Stimulated activated naive B cell treated with anti-CD40 and anti-IgM and Interleukin-4, amounts not matched to agents 10 μg/mL and 1 μg/mL and 100 μg/mL, for 72 hours (primary cell): ENCODE data around the gene USB1.
"Not testable (repeated sequence)": the region's sequence is repeated elsewhere in the genome, so short reads cannot be mapped to it uniquely, and the experiment has no call there.

ENCODE experiments used
- ATAC-seq, 2 donors: fragments of 150-1000 bp; cut with Tn5 transposase; replicated peaks; 2 replicates each; pipeline ENCODE4 v1.10.0; 2021; ENCODE audit warnings: moderate library complexity in 1 of 2
- DNase-seq: peaks from one replicate; pipeline ENCODE4 v3.0.0; 2021
- H3K27ac Mint-ChIP-seq: one replicate; pipeline ENCODE4 v1.8.0; 2022; ENCODE audit warnings: mild to moderate bottlenecking, mixed read lengths
- H3K27me3 Mint-ChIP-seq, 2 donors: one replicate each; pipeline ENCODE4 v1.8.0; 2022; ENCODE audit warnings: mixed read lengths in 2 of 2
- H3K36me3 Mint-ChIP-seq, 2 donors: one replicate each; pipeline ENCODE4 v1.8.0; 2022; ENCODE audit warnings: mixed read lengths in 2 of 2, mild to moderate bottlenecking in 1 of 2
- H3K4me1 Mint-ChIP-seq, 2 donors: one replicate each; pipeline ENCODE4 v1.8.0; 2022; ENCODE audit warnings: mixed read lengths in 2 of 2, mild to moderate bottlenecking in 1 of 2
- H3K4me3 Mint-ChIP-seq, 2 donors: one replicate each; pipeline ENCODE4 v1.8.0; 2022; ENCODE audit warnings: mild to moderate bottlenecking in 2 of 2, mixed read lengths in 2 of 2, moderate library complexity in 1 of 2
- H3K9me3 Mint-ChIP-seq, 2 donors: one replicate each; pipeline ENCODE4 v1.8.0; 2022; ENCODE audit warnings: mixed read lengths in 2 of 2, mild to moderate bottlenecking in 1 of 2

Gene USB1

GRCh38 chr16:57962046-57962445 lies 39.2 kb upstream of the USB1 start:
- DNase-seq = no peak

DNA sequence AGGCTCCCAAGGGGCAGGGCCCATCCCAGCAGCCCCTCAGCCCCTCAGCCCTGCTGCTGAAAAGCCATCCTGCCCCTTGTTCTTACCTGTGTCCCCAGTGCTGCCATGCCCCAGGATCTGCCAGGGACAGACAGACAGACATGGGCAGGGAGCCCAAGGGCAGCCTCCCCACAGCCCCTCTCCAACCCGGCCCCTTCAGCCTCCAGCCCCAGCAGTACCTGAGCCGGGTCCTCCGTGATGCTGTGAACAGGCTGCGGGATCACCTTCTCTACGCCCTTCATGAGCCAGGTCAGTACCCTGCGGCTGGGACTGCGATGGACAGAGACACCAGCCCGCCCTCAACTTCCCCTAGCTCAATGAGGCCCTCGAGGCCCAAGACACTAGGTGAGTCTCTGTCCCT lies 38.5 kb upstream of the USB1 start:
- ATAC-seq (no peak), DNase-seq (no peak)
- Mint-ChIP-seq H3K27ac (no peak overlapping the region), H3K9me3 (no peaks in the 10 kb centered on the region), H3K4me1 (no peaks in the 10 kb centered on the region), H3K36me3 (no peaks in the 10 kb centered on the region), H3K27me3 (peaks cover 26 to 27% of the 10 kb centered on the region in 2 donors), H3K4me3 (no peak overlapping the region)

More at GRCh38 chr16:57962046-57962445, 39.2 kb upstream of the USB1 start:
- no peak for ATAC-seq
- no peaks in the 10 kb centered on the region for H3K4me1 Mint-ChIP-seq
- no peak overlapping the region for H3K4me3 Mint-ChIP-seq
- H3K36me3 Mint-ChIP-seq = no peaks in the 10 kb centered on the region
- peak overlapping the region; percentile 20 for H3K27ac Mint-ChIP-seq
- H3K27me3 Mint-ChIP-seq = peaks cover 26 to 27% of the 10 kb centered on the region in 2 donors
- H3K9me3 Mint-ChIP-seq = no peaks in the 10 kb centered on the region

DNA sequence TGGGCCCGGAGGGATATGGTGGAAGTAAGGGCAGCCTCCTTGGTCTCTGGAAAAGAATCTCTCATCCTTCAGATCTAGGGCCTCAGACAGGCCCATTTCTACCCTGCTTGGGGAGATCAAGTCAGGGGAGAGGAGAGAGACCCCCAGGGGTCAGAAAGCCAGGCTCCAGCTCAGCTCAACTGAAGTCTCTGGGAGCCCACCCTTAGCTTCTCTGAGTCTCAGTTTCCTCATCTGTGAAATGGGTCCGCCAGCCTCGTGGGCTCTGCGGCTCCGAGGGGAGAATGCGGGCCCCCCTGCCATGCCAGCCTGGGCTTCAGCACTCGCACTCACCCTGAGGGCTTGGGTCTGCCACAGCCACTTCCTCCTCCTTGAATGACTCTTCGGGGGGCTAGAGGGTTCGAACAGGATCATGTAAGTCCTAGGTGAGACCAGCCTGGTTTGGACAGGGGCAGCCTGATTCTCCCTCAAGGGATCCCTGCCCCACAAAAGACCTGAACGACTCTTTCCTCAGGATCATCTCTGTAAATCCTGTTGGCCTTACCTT lies 37.0 kb upstream of the USB1 start:
- Mint-ChIP-seq H3K4me1 (no peaks in the 10 kb centered on the region), H3K9me3 (no peaks in the 10 kb centered on the region), H3K27ac (no peak overlapping the region), H3K36me3 (no peaks in the 10 kb centered on the region), H3K4me3 (no peak overlapping the region), H3K27me3 (peaks cover 22 to 23% of the 10 kb centered on the region in 2 donors)
- DNase-seq = no peak
- no peak for ATAC-seq

GRCh38 chr16:57966204-57966771 lies 34.9 kb upstream of the USB1 start:
- H3K27me3 Mint-ChIP-seq = peaks cover 24 to 26% of the 10 kb centered on the region in 2 donors
- DNase-seq (no peak), ATAC-seq (no peak)
- H3K27ac Mint-ChIP-seq = no peak overlapping the region
- no peaks in the 10 kb centered on the region for H3K36me3 Mint-ChIP-seq
- no peak overlapping the region for H3K4me3 Mint-ChIP-seq
- no peaks in the 10 kb centered on the region for H3K4me1 Mint-ChIP-seq
- H3K9me3 Mint-ChIP-seq = no peaks in the 10 kb centered on the region

DNA sequence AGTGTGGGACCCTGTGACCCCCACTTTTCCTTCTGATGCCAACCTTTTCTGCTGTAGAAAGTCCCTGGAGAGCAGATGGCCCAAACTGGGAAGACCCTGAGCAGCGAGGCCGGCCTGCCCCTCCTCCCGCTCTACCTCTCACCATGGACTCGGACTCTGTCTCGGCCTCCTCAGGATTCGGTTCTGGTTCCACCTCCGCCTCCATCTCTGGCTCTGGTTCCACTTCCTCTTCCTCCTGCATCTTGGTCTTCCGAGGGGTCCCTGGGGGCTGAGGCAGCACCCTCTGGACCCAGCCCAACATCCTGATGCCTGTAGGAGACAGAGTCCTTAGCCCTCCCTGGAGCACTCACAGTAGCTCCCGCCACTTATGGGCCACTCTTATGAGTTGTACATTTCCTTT lies 34.2 kb upstream of the USB1 start:
- H3K36me3 Mint-ChIP-seq = no peaks in the 10 kb centered on the region
- H3K4me3 Mint-ChIP-seq = no peak overlapping the region
- ATAC-seq = no peak
- DNase-seq = no peak
- peaks cover 23 to 29% of the 10 kb centered on the region in 2 donors for H3K27me3 Mint-ChIP-seq
- no peaks in the 10 kb centered on the region for H3K4me1 Mint-ChIP-seq
- H3K27ac Mint-ChIP-seq = no peak overlapping the region
- no peaks in the 10 kb centered on the region for H3K9me3 Mint-ChIP-seq

- DNase-seq (no peak), ATAC-seq (no peak)
- Mint-ChIP-seq H3K9me3 (no peaks in the 10 kb centered on the region), H3K27me3 (peaks cover 20 to 35% of the 10 kb centered on the region in 2 donors), H3K4me1 (no peaks in the 10 kb centered on the region), H3K4me3 (no peak overlapping the region), H3K27ac (no peak overlapping the region), H3K36me3 (no peaks in the 10 kb centered on the region)
Observed at GRCh38 chr16:57967916-57968315, 33.3 kb upstream of the USB1 start.

- DNase-seq = no peak
- Mint-ChIP-seq H3K27me3 (peaks cover 16 to 30% of the 10 kb centered on the region in 2 donors), H3K4me3 (no peak overlapping the region), H3K27ac (no peak overlapping the region), H3K9me3 (no peaks in the 10 kb centered on the region), H3K4me1 (no peaks in the 10 kb centered on the region), H3K36me3 (no peaks in the 10 kb centered on the region)
- no peak for ATAC-seq
Observed at GRCh38 chr16:57969451-57970123, 31.6 kb upstream of the USB1 start.

DNA sequence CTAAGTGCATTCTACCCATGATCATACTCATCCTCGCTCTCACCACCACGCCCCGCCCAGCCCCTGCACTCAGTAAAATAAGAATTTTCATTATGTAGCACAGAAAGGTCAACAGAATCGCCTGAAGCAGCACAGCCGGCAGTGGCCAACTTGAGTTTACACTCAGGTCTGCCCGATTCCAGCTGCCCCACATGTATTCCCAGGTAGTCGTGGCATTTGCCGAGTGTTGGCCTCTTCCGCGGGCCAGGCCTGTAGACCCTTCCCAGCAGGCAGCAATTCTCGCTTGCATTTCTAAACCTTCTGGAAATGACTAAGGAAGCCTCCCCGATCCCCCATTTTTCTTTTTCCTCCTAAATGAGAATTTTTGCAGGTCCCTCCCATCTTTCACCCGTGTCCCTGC lies 30.9 kb upstream of the USB1 start:
- no peaks in the 10 kb centered on the region for H3K9me3 Mint-ChIP-seq
- ATAC-seq = no peak

DNA sequence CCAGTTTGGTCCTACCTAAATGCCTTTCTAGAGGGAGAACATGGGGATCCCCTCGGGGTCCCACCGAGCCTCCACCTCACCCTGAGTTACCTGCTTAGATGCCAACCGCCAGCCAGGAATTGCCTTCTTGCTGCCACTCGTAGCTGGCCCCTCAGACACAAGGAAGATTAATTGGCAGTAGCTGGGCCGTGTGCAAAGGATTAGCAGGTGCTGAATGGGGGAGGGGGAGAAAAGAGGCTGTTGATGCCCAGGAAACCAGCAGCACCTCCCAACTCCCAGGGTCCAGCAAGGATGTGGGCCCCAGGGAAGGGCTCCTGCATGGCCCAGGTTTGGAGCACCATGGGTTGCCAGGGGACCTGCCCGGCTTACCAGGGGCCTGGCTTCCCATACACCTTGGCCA lies 30.2 kb upstream of the USB1 start, which contains the start of gene CNGB1:
Gene CNGB1 (minus strand): TSS at position 159 of the 400 bp plus-strand sequence. CDS start 3,842 bp downstream, outside the sequence.
- DNase-seq = no peak
- Mint-ChIP-seq H3K27ac (no peak within 1 kb of the TSS), H3K4me1 (no peaks in the 10 kb centered on the region), H3K4me3 (no peak within 1 kb of the TSS), H3K36me3 (no peaks in the 10 kb centered on the region), H3K27me3 (peaks cover 16 to 30% of the 10 kb centered on the region in 2 donors), H3K9me3 (no peaks in the 10 kb centered on the region)
- no peak for ATAC-seq

More for the DNA sequence above, 30.9 kb upstream of the USB1 start:
- no peaks in the 10 kb centered on the region for H3K4me1 Mint-ChIP-seq
- H3K27ac Mint-ChIP-seq = no peak overlapping the region
- no peaks in the 10 kb centered on the region for H3K36me3 Mint-ChIP-seq
- no peak for DNase-seq
- H3K4me3 Mint-ChIP-seq = no peak overlapping the region
- peaks cover 16 to 30% of the 10 kb centered on the region in 2 donors for H3K27me3 Mint-ChIP-seq

DNA sequence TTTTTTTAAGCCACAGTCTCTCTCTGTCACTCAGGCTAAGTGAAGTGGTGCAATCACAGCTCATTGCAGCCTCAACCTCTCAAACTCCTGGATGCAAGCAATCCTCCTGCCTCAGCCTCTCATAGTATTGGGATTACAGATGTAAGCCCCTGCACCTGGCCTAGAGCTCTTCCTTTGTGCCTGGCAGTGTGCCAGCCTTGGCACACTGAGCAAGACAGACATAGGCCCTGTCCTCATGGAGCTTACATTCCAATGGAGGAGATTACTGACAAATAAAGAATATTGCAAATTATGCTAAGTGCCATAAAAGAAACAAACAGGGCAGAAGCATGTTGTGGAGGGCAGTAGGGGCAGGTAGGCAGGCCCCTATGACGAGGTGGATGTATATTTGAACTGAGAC lies 29.4 kb upstream of the USB1 start:
- Mint-ChIP-seq H3K36me3 (no peaks in the 10 kb centered on the region), H3K27me3 (peaks cover 16 to 30% of the 10 kb centered on the region in 2 donors), H3K9me3 (no peaks in the 10 kb centered on the region), H3K27ac (no peak overlapping the region), H3K4me3 (no peak overlapping the region), H3K4me1 (no peaks in the 10 kb centered on the region)
- ATAC-seq = no peak
- no peak for DNase-seq

- Mint-ChIP-seq H3K27ac (no peak overlapping the region), H3K27me3 (peaks cover 16 to 30% of the 10 kb centered on the region in 2 donors), H3K9me3 (no peaks in the 10 kb centered on the region), H3K4me1 (no peaks in the 10 kb centered on the region), H3K4me3 (no peak overlapping the region), H3K36me3 (no peaks in the 10 kb centered on the region)
- DNase-seq (no peak), ATAC-seq (no peak)
Observed at GRCh38 chr16:57972306-57972705, 28.9 kb upstream of the USB1 start.

GRCh38 chr16:57976331-57976796 lies 24.8 kb upstream of the USB1 start:
- H3K27ac Mint-ChIP-seq = no peak overlapping the region
- H3K9me3 Mint-ChIP-seq = no peaks in the 10 kb centered on the region
- no peak overlapping the region for H3K4me3 Mint-ChIP-seq
- DNase-seq (no peak), ATAC-seq (no peak)
- peaks cover 0 to 3% of the 10 kb centered on the region in 2 donors for H3K4me1 Mint-ChIP-seq
- H3K27me3 Mint-ChIP-seq = peaks cover 21 to 29% of the 10 kb centered on the region in 2 donors
- H3K36me3 Mint-ChIP-seq = no peaks in the 10 kb centered on the region

- Mint-ChIP-seq H3K4me3 (no peak overlapping the region), H3K4me1 (peaks cover 0 to 3% of the 10 kb centered on the region in 2 donors), H3K36me3 (no peaks in the 10 kb centered on the region), H3K27me3 (peaks cover 18 to 23% of the 10 kb centered on the region in 2 donors), H3K27ac (no peak overlapping the region), H3K9me3 (no peaks in the 10 kb centered on the region)
- ATAC-seq (no peak), DNase-seq (no peak)
Observed at GRCh38 chr16:57977418-57978069, 23.7 kb upstream of the USB1 start.

DNA sequence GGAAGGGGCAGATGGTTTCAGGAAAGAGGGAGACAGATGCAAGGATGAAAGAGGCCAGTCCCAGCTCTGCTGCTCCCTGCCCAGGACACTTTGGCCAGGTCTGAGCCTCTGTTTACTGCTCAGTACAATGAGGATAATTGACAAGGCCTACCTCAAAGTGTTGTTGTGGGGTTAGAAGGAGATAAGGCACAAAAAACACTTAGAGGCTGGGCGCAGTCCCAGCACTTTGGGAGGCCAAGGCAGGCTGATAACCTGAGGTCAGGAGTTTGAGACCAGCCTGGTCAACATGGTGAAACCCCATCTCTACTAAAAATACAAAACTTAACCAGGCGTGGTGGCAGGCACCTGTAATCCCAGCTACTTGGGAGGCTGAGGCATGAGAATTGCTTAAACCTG lies 23.1 kb upstream of the USB1 start:
- not testable (repeated sequence) for H3K9me3 Mint-ChIP-seq, H3K27ac Mint-ChIP-seq, ATAC-seq, H3K4me3 Mint-ChIP-seq, H3K4me1 Mint-ChIP-seq, H3K36me3 Mint-ChIP-seq, DNase-seq
- H3K27me3 Mint-ChIP-seq = peaks cover 18 to 19% of the 10 kb centered on the region in 2 donors
